B cell (primary cell): ENCODE data around the gene TP53TG3D. TPM values are rescaled to one million over a fixed set of nuclear protein-coding genes. Genes with fewer than 3 reads are reported as not detected.
"Not testable (repeated sequence)": the region's sequence is repeated elsewhere in the genome, so short reads cannot be mapped to it uniquely, and the experiment has no call there.

Source experiments
- ATAC-seq: fragments of 200-7000 bp; cut with Tn5 transposase; one replicate; pipeline ENCODE4 v1.10.0; 2021; ENCODE audit warnings: low read depth, mild to moderate bottlenecking, moderate number of reproducible peaks, moderate library complexity
- CTCF ChIA-PET: fragments of 350-600 bp; sonication (Branson Sonifier 250); formaldehyde crosslinking; loops from one replicate; lab custom pipeline; 2021; ENCODE audit warnings: antibody characterized with exemption, inconsistent platforms; lab: Charles Lee
- POLR2A ChIA-PET: fragments of 350-600 bp; sonication (Branson Sonifier 250); formaldehyde crosslinking; loops from one replicate; lab custom pipeline; 2021; ENCODE audit warnings: antibody characterized with exemption; lab: Charles Lee
- DNase-seq: peaks from one replicate; pipeline ENCODE4 v3.0.0; 2013
- H2AFZ ChIP-seq: 2 replicates; pipeline ENCODE4 v1.6.1; 2012; ENCODE audit warnings: mild to moderate bottlenecking, low read depth, low read length; ENCODE audit not compliant: insufficient read depth, poor library complexity, severe bottlenecking
- H3K27ac ChIP-seq, 2 donors: 1 replicate in 1 of 2; 2 replicates in 1 of 2; pipeline ENCODE4 v1.5.1; 2012 to 2013; ENCODE audit warnings: low read length in 2 of 2, mild to moderate bottlenecking in 2 of 2, moderate library complexity in 1 of 2
- H3K27me3 ChIP-seq, 4 experiments: fragments of 200-600 bp in 1 of 4; sonication (generic) in 1 of 4; replicated peaks in 1 of 4; 1 replicate in 2 of 4; 2 replicates in 2 of 4; pipeline versions ENCODE4 v1.6.1 to v1.7.0; 2013 to 2016; ENCODE audit warnings: low read length in 3 of 4, mild to moderate bottlenecking in 2 of 4, mixed read lengths in 1 of 4, moderate library complexity in 1 of 4; ENCODE audit not compliant: insufficient read depth in 4 of 4, control insufficient read depth in 3 of 4; ENCODE audit errors: control extremely low read depth in 1 of 4
- H3K36me3 ChIP-seq, 2 experiments: replicated peaks in 1 of 2; 1 replicate in 1 of 2; 2 replicates in 1 of 2; pipeline versions ENCODE4 v1.6.1 to v1.7.1; 2013; ENCODE audit warnings: low read length in 1 of 2; ENCODE audit not compliant: insufficient read depth in 2 of 2, control insufficient read depth in 1 of 2; ENCODE audit errors: control extremely low read depth in 1 of 2, extremely low read depth in 1 of 2
- H3K4me1 ChIP-seq, 2 donors: fragments of 200-600 bp in 1 of 2; sonication (generic) in 1 of 2; 1 replicate in 1 of 2; 2 replicates in 1 of 2; pipeline versions ENCODE4 v1.5.1 to v1.6.1; 2013 to 2017; ENCODE audit warnings: low read length in 2 of 2; ENCODE audit not compliant: control insufficient read depth in 2 of 2, insufficient read depth in 2 of 2
- H3K4me2 ChIP-seq: replicated peaks from 2 replicates; pipeline ENCODE3; 2012; ENCODE audit warnings: mild to moderate bottlenecking, low read depth, low read length; ENCODE audit not compliant: poor library complexity, severe bottlenecking
- H3K4me3 ChIP-seq, 5 experiments: fragments of 200-600 bp in 1 of 5; sonication (generic) in 1 of 5; 1 replicate in 3 of 5; 2 replicates in 2 of 5; pipeline versions ENCODE4 v1.5.1 to v1.7.0; 2011 to 2016; ENCODE audit warnings: low read length in 4 of 5, mild to moderate bottlenecking in 4 of 5, low read depth in 2 of 5, control low read depth in 1 of 5, moderate library complexity in 1 of 5; ENCODE audit not compliant: insufficient read depth in 1 of 5; ENCODE audit errors: control extremely low read depth in 1 of 5, extremely low read depth in 1 of 5
- H3K79me2 ChIP-seq: fragments of 200-600 bp; sonication (generic); one replicate; pipeline ENCODE4 v1.6.0; 2016; ENCODE audit warnings: low read length; ENCODE audit not compliant: control insufficient read depth, insufficient read depth
- H3K9ac ChIP-seq: fragments of 200-600 bp; sonication (generic); 2 replicates; pipeline ENCODE4 v1.6.1; 2017; ENCODE audit warnings: mild to moderate bottlenecking, low read length, moderate library complexity
- H3K9me3 ChIP-seq, 3 donors: one replicate each; pipeline versions ENCODE4 v1.6.1 to v1.7.1; 2013; ENCODE audit warnings: low read length in 2 of 3; ENCODE audit not compliant: control insufficient read depth in 2 of 3, insufficient read depth in 1 of 3; ENCODE audit errors: control extremely low read depth in 1 of 3
- H4K20me1 ChIP-seq: 2 replicates; pipeline ENCODE4 v1.6.0; 2012; ENCODE audit warnings: mild to moderate bottlenecking, low read length; ENCODE audit not compliant: insufficient read depth, control insufficient read depth, poor library complexity, severe bottlenecking
- H3K27ac Mint-ChIP-seq: one replicate; pipeline ENCODE4 v1.8.0; 2021; ENCODE audit warnings: mixed read lengths
- H3K27me3 Mint-ChIP-seq: one replicate; pipeline ENCODE4 v1.8.0; 2021; ENCODE audit warnings: mixed read lengths
- H3K4me1 Mint-ChIP-seq: one replicate; pipeline ENCODE4 v1.8.0; 2021; ENCODE audit warnings: mixed read lengths
- H3K4me3 Mint-ChIP-seq: one replicate; pipeline ENCODE4 v1.8.0; 2021; ENCODE audit warnings: mixed read lengths
- H3K9me3 Mint-ChIP-seq: one replicate; pipeline ENCODE4 v1.8.0; 2022; ENCODE audit warnings: mixed read lengths; ENCODE audit not compliant: insufficient read depth
- WGBS: methylation state at CpG from one replicate; pipeline ENCODE4 v1.1.5; 2013; ENCODE audit warnings: missing lambda C conversion rate; ENCODE audit not compliant: insufficient coverage; 5-methylcytosine and 5-hydroxymethylcytosine counted together
- intact Hi-C: fragments of 100-400 bp; cut with micrococcal nuclease; formaldehyde crosslinking; loops from one replicate; pipeline ENCODE4 v1.10.0; 2022
- polyA plus RNA-seq: library from polyadenylated mRNA; depleted of rRNA; stranded (reverse); fragments of >200 nt; gene quantifications from 2 replicates; pipeline ENCODE4 v1.2.3, GENCODE V29; 2012
- total RNA-seq, 2 donors: library from RNA; stranded (reverse); fragments of 120-200 nt in 1 of 2; gene quantifications; 1 replicate in 1 of 2; 2 replicates in 1 of 2; pipeline versions ENCODE4 v1.2.3 to v1.2.4, GENCODE V29; 2013 to 2022

The TP53TG3D gene
- total and polyA plus RNA-seq, 2 donors (not counting 1 experiment from before 2014, with no cell fraction given) = 0.28 TPM; not detected in 1

GRCh38 chr16:32286193-32286592, 33.1 kb downstream of the TP53TG3D start:
- ATAC-seq, H3K4me3 Mint-ChIP-seq, H3K9ac ChIP-seq, H3K4me1 ChIP-seq, intact Hi-C loops, POLR2A ChIA-PET, H2AFZ ChIP-seq, H3K4me3 ChIP-seq, H3K36me3 ChIP-seq, CTCF ChIA-PET, H3K27ac Mint-ChIP-seq, H3K27me3 Mint-ChIP-seq, H3K27ac ChIP-seq, H3K4me2 ChIP-seq, H3K27me3 ChIP-seq, H3K9me3 ChIP-seq, H3K4me1 Mint-ChIP-seq, H4K20me1 ChIP-seq, H3K9me3 Mint-ChIP-seq, H3K79me2 ChIP-seq, DNase-seq: not testable (repeated sequence)
- no CpG with 5 or more reads among the region's 15 CpGs for WGBS

- H3K4me1 Mint-ChIP-seq, H3K4me3 ChIP-seq, H3K27me3 ChIP-seq, H3K4me1 ChIP-seq, H3K27ac ChIP-seq, H3K4me2 ChIP-seq, H3K9me3 Mint-ChIP-seq, DNase-seq, H3K79me2 ChIP-seq, H3K27me3 Mint-ChIP-seq, H3K27ac Mint-ChIP-seq, H3K36me3 ChIP-seq, H4K20me1 ChIP-seq, H2AFZ ChIP-seq, H3K9me3 ChIP-seq, POLR2A ChIA-PET, ATAC-seq, H3K9ac ChIP-seq, CTCF ChIA-PET, H3K4me3 Mint-ChIP-seq, intact Hi-C loops: not testable (repeated sequence)
- 87% methylated on average over 4 of the region's 15 CpGs for WGBS
Measured at GRCh38 chr16:32287743-32288142, 34.7 kb downstream of the TP53TG3D start.

DNA sequence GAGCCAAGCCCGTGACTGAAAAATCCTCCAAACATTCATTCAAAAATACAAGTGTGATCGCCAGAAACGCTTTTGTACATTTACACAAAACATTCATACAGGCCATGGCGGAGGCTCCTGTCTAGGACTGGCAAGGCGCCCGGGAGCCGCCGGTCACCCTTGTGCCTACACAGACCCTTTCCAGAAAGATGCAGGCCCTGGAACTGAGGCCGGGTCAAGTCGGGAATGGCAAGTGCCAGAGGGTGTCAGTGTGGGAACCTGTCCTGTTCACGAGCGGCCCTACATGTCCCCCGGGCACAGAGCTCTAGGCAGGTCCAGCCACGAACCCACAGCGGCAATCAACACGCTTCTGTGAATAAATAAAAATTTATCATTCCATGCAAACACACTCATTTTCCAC, 36.1 kb downstream of the TP53TG3D start:
- WGBS = no CpG with 5 or more reads among the region's 16 CpGs
- H3K27me3 Mint-ChIP-seq, DNase-seq, H3K4me2 ChIP-seq, H3K4me1 ChIP-seq, H3K9me3 Mint-ChIP-seq, CTCF ChIA-PET, H3K79me2 ChIP-seq, H3K36me3 ChIP-seq, H3K4me3 Mint-ChIP-seq, POLR2A ChIA-PET, H4K20me1 ChIP-seq, H3K9me3 ChIP-seq, H3K27me3 ChIP-seq, H3K4me3 ChIP-seq, H3K4me1 Mint-ChIP-seq, H3K9ac ChIP-seq, H3K27ac ChIP-seq, H3K27ac Mint-ChIP-seq, intact Hi-C loops, ATAC-seq, H2AFZ ChIP-seq: not testable (repeated sequence)

- H3K9me3 ChIP-seq, H3K4me3 Mint-ChIP-seq, H4K20me1 ChIP-seq, H2AFZ ChIP-seq, H3K4me1 ChIP-seq, H3K4me3 ChIP-seq, intact Hi-C loops, H3K36me3 ChIP-seq, H3K9ac ChIP-seq, H3K4me2 ChIP-seq, H3K27ac Mint-ChIP-seq, DNase-seq, H3K27ac ChIP-seq, CTCF ChIA-PET, H3K27me3 Mint-ChIP-seq, ATAC-seq, H3K27me3 ChIP-seq, H3K9me3 Mint-ChIP-seq, H3K79me2 ChIP-seq, POLR2A ChIA-PET, H3K4me1 Mint-ChIP-seq: not testable (repeated sequence)
- WGBS = no CpG with 5 or more reads among the region's 4 CpGs
Measured at GRCh38 chr16:32302776-32303175, 49.7 kb downstream of the TP53TG3D start.
